Measurements from ENCODE around the gene CT83.

- TF ChIP-seq EZH2phosphoT487 (IDR thresholded peaks at IDR 0.05; ENCODE audit: insufficient read depth, low read depth) (no peak), EZH2 (IDR thresholded peaks at IDR 0.05; ENCODE audit: insufficient read depth, poor library complexity, severe bottlenecking) (no peak)
Measured at GRCh38 chrX:116436358-116436816, 26.4 kb downstream of the CT83 start, which contains the start of gene SLC6A14.
